Kidney epithelial cell (primary cell): ENCODE data around the gene TMEM108. TPM values are rescaled to one million over a fixed set of nuclear protein-coding genes. Genes with fewer than 3 reads are reported as not detected.

Source experiments
- DNase-seq: peaks from one replicate; pipeline ENCODE4 v3.0.0-alpha.2; 2010; ENCODE audit warnings: low read depth
- H3K27me3 ChIP-seq: 2 replicates; pipeline ENCODE4 v1.6.0; 2011; ENCODE audit warnings: low read length; ENCODE audit not compliant: control insufficient read depth, insufficient read depth
- H3K36me3 ChIP-seq: 2 replicates; pipeline ENCODE4 v1.5.1; 2011; ENCODE audit warnings: low read length; ENCODE audit not compliant: control insufficient read depth, insufficient read depth
- H3K4me3 ChIP-seq: 2 replicates; pipeline ENCODE4 v1.5.1; 2011; ENCODE audit warnings: low read depth, mild to moderate bottlenecking, control low read depth, low read length
- total RNA-seq: library from RNA; depleted of rRNA; stranded (reverse); fragments of >200 nt; gene quantifications from 2 replicates; pipeline ENCODE4 v1.2.3, GENCODE V29; 2015
- TF ChIP-seq, protein P1 (sequence below): IDR thresholded peaks from 2 replicates; pipeline ENCODE4 v1.5.1; 2011; ENCODE audit warnings: mild to moderate bottlenecking, moderate library complexity, low read length, control low read depth, inconsistent platforms; ENCODE audit not compliant: insufficient read depth, poor library complexity, severe bottlenecking

Gene TMEM108
- total RNA-seq, 1 donor from 2014 or later, result 4.4 TPM

DNA sequence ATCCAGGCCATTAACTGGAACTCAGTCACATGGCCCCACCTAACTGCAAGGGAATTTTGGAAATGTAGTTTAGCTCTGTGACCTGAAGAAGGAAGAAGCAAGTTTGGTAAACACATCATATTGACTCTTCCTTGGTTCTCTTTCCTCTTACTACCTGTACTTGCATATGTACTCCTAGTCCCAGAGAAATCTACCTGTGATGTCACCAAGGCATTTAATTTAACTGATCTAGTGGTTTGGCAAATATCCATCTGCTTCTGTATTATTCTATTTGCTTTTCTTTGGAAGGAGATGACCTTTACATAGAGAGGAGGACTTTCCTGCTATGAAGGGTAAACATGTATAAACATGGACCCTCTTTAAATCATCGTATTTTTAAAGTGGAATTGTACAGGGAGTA lies 150.8 kb downstream of the TMEM108 start:
- TF ChIP-seq, protein P1, sequence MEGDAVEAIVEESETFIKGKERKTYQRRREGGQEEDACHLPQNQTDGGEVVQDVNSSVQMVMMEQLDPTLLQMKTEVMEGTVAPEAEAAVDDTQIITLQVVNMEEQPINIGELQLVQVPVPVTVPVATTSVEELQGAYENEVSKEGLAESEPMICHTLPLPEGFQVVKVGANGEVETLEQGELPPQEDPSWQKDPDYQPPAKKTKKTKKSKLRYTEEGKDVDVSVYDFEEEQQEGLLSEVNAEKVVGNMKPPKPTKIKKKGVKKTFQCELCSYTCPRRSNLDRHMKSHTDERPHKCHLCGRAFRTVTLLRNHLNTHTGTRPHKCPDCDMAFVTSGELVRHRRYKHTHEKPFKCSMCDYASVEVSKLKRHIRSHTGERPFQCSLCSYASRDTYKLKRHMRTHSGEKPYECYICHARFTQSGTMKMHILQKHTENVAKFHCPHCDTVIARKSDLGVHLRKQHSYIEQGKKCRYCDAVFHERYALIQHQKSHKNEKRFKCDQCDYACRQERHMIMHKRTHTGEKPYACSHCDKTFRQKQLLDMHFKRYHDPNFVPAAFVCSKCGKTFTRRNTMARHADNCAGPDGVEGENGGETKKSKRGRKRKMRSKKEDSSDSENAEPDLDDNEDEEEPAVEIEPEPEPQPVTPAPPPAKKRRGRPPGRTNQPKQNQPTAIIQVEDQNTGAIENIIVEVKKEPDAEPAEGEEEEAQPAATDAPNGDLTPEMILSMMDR, result no peak
- H3K27me3 ChIP-seq, result no peaks in the 10 kb centered on the region
- no peaks in the 10 kb centered on the region for H3K36me3 ChIP-seq
- no peak for DNase-seq
- H3K4me3 ChIP-seq, result no peak overlapping the region

DNA sequence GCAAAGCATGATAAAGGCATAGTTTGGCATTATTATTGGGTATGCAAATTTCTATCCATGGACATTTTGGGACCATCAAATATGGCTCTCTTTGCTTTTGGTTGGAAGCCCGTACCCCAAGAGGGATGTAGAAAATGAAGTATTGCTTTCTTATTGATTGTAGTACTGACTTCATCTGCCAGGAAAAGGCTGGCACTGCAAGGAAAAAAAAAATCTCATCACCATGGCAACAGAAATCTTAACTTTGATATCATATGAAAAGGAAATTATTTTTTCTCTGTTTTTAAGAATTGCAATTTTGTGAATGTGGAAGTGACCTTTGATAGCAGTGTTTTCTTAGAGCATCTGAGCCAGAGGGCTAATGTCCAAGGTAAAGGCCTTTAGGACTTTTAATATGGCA lies 151.7 kb downstream of the TMEM108 start:
- Histone ChIP-seq H3K36me3 (no peaks in the 10 kb centered on the region), H3K4me3 (no peak overlapping the region), H3K27me3 (no peaks in the 10 kb centered on the region)
- TF ChIP-seq, protein P1, result no peak
- no peak for DNase-seq

DNA sequence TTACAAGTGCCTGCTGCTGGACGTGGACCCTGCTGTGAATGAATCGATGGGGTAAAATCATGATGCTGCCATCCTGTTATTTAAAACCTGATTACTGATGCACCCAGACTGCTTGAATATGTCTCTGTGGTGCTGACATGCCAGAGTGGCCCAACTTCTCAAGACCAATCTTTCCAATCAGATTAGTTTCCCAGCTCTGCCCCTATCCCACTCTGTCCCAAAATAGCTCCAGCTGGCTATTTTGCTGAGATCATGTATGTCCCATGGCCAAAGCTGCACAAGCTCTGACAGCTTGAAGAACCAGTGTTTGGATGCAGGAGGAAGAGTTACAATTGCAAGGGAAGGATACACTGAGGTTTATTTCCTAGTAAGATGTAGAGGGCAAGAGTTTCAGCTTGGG lies 153.6 kb downstream of the TMEM108 start:
- no peaks in the 10 kb centered on the region for H3K36me3 ChIP-seq
- no peak for DNase-seq
- no peaks in the 10 kb centered on the region for H3K27me3 ChIP-seq
- TF ChIP-seq, protein P1, result no peak
- H3K4me3 ChIP-seq, result no peak overlapping the region

DNA sequence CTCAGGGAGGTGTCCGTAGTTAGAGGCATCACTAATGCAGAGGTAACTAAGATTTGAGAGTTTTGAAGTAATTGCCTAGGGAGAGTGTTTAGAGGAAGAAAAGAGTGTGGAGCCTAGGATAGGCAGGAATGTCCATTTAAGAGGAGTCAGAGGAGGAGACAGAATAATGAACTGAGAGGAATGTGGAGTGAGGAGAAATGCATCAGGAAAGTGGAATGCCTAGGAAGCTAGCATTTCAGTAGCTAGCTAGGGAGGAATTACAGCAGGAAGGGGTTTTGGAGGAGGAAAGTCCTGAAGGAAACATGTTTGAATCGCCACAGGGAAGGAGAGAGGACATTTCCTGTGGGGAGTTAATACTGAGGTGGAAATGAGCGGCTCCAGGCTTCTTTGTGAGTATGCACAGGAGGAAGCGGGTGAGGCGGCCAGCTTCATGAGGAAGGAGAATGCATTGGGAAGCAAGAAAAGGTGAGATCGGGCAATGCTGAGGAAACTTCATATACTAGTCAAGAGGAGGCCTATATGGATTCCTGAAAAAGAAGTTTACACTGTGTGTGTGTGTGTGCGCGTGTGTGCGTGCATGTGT lies 154.3 kb downstream of the TMEM108 start:
- TF ChIP-seq, protein P1, result no peak
- no peaks in the 10 kb centered on the region for H3K36me3 ChIP-seq
- DNase-seq, result no peak
- no peaks in the 10 kb centered on the region for H3K27me3 ChIP-seq
- H3K4me3 ChIP-seq, result no peak overlapping the region

DNA sequence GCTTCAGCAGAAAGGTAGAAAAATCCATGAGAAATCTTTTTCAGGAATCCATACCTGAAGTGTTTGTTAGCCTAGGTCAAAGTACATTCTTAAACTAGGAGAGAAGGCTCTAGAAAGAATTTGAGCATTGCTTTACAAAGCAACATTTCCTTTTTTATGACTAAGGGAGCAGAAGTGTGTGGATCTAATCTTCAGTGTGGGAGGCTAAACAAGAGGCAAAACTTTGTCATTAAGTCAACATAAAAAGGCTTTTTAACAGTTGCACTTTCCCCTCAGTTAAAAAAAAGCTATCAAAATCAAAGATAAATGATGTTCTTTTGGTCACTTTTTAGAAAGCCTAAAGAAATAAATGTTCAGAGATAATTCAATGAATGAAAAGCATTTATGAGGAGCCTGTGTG lies 154.8 kb downstream of the TMEM108 start:
- H3K27me3 ChIP-seq, result no peaks in the 10 kb centered on the region
- no peak for DNase-seq
- TF ChIP-seq, protein P1, result no peak
- H3K36me3 ChIP-seq, result no peaks in the 10 kb centered on the region
- H3K4me3 ChIP-seq, result no peak overlapping the region

DNA sequence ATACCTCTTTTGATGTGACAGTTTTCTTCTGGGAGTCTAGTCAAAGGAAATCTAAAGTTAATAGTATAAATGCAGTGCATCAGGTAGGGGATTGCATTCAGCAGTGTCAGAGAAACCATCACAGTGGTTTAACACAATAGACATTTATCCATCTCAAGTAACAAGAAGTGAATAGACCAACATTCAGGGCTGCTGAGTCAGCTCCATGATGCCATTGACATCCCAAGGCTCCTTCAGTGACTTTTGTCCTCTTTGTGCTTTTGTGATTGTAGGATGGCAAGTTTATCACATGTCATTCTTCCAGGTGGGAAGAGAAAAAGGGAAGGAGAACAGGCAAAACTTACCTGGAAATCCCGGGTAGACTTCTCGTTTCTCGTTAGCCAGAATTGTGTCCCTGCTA lies 158.3 kb downstream of the TMEM108 start:
- no peaks in the 10 kb centered on the region for H3K36me3 ChIP-seq
- DNase-seq, result no peak
- TF ChIP-seq, protein P1, result no peak
- H3K4me3 ChIP-seq, result no peak overlapping the region
- no peaks in the 10 kb centered on the region for H3K27me3 ChIP-seq
